ENCODE measurements around the gene SRD5A3.

SRD5A3 gene

GRCh38 chr4:55406545-55406944 lies 60.5 kb downstream of the SRD5A3 start:
- no peak for DNase-seq (ENCODE audit: low read depth in 2 of 2, low spot score in 1 of 2)

GRCh38 chr4:55407119-55407518 lies 61.1 kb downstream of the SRD5A3 start:
- DNase-seq (ENCODE audit: low read depth in 2 of 2, low spot score in 1 of 2) = no peak

- DNase-seq (ENCODE audit: low read depth in 2 of 2, low spot score in 1 of 2) = no peak
Measured at GRCh38 chr4:55407764-55408163, 61.7 kb downstream of the SRD5A3 start.

- DNase-seq (ENCODE audit: low read depth in 2 of 2, low spot score in 1 of 2) = no peak
Measured at GRCh38 chr4:55409468-55410171, 63.6 kb downstream of the SRD5A3 start.

GRCh38 chr4:55410431-55410830 lies 64.4 kb downstream of the SRD5A3 start:
- no peak for DNase-seq (ENCODE audit: low read depth in 2 of 2, low spot score in 1 of 2)

- DNase-seq (ENCODE audit: low read depth in 2 of 2, low spot score in 1 of 2) = no peak
Measured at GRCh38 chr4:55411621-55412020, 65.6 kb downstream of the SRD5A3 start.

- DNase-seq (ENCODE audit: low read depth in 2 of 2, low spot score in 1 of 2) = no peak
Measured at GRCh38 chr4:55416176-55416575, 70.1 kb downstream of the SRD5A3 start.
